Spleen (tissue), 7 donors: ENCODE data around the gene PRKCA.

Experiments
- POLR2A ChIP-seq, 3 donors: fragments of 450-650 bp; IDR thresholded peaks; one replicate each; pipeline ENCODE4 v1.5.1; 2017; ENCODE audit warnings: antibody characterized with exemption in 3 of 3, mild to moderate bottlenecking in 1 of 3
- POLR2AphosphoS5 ChIP-seq, 3 donors: sonication (generic); formaldehyde crosslinking; IDR thresholded peaks; one replicate each; pipeline ENCODE4 v1.5.1; 2017; ENCODE audit warnings: antibody characterized with exemption in 3 of 3
- TF ChIP-seq, protein P1 (sequence below), 11 experiments: fragments of 200-600 bp in 7 of 11; fragments of 450-650 bp in 4 of 11; sonication (generic) in 4 of 11; IDR thresholded peaks in 8 of 11; conservative IDR thresholded peaks in 3 of 11; 1 replicate in 7 of 11; 2 replicates in 4 of 11; pipeline versions ENCODE4 v1.4.0 to v1.8.0; 2016 to 2021; ENCODE audit warnings: antibody characterized with exemption in 11 of 11, inconsistent platforms in 4 of 11, mild to moderate bottlenecking in 1 of 11
- donor health status: DM: no; HTN: no; CAD: no; lungs with moderate emphysema.
- donor health status: DM: no; HTN: no; CAD: no.
- donor health status: DM: no; HTN: no; CAD: no.

DNA sequence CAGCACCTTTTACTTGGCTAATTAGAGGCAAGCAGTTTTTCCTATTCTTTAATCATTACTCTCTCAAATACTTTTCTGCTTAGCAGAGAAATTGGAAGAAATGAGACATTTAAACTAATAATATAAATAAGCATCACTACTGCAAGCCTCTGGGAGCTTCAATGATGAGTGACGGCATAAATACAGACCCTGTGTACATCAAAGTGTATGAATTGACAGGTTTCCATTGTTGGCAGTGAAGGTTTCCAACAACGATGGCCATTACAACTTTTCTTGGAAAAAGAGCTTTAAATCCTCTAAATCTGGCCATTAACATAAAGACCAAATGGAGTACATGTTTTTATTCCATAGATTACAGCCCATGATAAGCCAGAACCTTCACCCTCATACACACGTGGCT, 493.1 kb downstream of the PRKCA start:
- TF ChIP-seq, protein P1, sequence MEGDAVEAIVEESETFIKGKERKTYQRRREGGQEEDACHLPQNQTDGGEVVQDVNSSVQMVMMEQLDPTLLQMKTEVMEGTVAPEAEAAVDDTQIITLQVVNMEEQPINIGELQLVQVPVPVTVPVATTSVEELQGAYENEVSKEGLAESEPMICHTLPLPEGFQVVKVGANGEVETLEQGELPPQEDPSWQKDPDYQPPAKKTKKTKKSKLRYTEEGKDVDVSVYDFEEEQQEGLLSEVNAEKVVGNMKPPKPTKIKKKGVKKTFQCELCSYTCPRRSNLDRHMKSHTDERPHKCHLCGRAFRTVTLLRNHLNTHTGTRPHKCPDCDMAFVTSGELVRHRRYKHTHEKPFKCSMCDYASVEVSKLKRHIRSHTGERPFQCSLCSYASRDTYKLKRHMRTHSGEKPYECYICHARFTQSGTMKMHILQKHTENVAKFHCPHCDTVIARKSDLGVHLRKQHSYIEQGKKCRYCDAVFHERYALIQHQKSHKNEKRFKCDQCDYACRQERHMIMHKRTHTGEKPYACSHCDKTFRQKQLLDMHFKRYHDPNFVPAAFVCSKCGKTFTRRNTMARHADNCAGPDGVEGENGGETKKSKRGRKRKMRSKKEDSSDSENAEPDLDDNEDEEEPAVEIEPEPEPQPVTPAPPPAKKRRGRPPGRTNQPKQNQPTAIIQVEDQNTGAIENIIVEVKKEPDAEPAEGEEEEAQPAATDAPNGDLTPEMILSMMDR (IDR thresholded peaks at IDR 0.05 in 8 of 11, conservative IDR thresholded peaks at IDR 0.05 in 3 of 11), result no peak
- no peak for TF ChIP-seq POLR2A (IDR thresholded peaks at IDR 0.05)
- no peak for TF ChIP-seq POLR2AphosphoS5 (IDR thresholded peaks at IDR 0.05)
